ENCODE measurements around the gene PLD4. TPM values are rescaled to one million over a fixed set of nuclear protein-coding genes. Genes with fewer than 3 reads are reported as not detected.
A peak's percentile ranks its signal among the peaks of the same experiment; 100 is the strongest.
"Not testable (repeated sequence)": the region's sequence is repeated elsewhere in the genome, so short reads cannot be mapped to it uniquely, and the experiment has no call there.

PLD4 gene
- total RNA-seq, 1 donor from 2014 or later: not detected

DNA sequence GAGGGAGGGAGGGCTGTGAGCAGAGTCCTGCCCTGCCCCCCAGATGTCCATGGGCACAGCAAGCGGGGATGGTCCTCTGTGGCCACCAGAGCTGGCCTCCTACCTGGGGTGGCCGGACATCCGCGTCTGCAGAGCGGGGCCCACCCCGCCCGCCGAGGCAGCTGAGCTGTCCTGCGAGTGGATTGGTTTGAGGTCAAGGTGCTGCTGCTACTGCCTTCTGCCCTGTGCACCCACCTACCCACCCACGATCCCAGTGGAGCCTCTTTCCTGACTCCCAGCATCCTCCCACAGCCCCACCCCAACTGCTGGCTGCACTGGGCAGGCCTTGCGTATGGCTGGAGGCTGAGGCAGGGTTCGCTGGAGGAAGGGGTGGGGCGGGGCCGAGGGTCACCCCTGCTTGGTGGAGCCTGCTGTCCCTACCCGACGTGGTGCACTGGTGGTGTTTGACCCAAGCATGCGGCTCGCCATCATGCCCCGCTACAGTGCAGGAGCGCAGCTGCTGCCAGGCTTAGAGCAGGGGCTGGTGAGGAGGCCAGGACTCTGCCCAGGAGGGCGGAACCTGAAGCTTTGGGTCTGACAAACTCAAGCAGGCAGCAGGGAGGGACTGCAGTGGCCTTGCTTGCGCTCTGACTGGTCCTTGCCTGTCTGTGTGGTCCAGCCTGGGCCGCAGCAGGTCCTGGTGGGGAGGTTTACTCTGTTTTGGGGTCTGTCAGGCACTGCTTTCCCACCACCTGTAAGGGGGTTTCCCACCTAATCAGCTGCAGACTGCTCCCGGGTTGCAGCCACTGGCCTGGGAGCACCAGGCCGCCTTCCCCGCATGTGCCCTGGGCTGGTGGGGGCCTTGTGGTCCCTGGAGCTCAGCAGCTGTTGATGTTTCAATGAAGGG is 35.9 kb upstream of the PLD4 start:
- TF ChIP-seq, protein P1, sequence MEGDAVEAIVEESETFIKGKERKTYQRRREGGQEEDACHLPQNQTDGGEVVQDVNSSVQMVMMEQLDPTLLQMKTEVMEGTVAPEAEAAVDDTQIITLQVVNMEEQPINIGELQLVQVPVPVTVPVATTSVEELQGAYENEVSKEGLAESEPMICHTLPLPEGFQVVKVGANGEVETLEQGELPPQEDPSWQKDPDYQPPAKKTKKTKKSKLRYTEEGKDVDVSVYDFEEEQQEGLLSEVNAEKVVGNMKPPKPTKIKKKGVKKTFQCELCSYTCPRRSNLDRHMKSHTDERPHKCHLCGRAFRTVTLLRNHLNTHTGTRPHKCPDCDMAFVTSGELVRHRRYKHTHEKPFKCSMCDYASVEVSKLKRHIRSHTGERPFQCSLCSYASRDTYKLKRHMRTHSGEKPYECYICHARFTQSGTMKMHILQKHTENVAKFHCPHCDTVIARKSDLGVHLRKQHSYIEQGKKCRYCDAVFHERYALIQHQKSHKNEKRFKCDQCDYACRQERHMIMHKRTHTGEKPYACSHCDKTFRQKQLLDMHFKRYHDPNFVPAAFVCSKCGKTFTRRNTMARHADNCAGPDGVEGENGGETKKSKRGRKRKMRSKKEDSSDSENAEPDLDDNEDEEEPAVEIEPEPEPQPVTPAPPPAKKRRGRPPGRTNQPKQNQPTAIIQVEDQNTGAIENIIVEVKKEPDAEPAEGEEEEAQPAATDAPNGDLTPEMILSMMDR (IDR thresholded peaks at IDR 0.05): no peak
- Histone ChIP-seq H3K9me3 (no peaks in the 10 kb centered on the region), H3K4me3 (no peak overlapping the region), H3K36me3 (peaks cover 45 to 47% of the 10 kb centered on the region in 2 donors), H3K27ac (no peak overlapping the region), H3K4me1 (no peaks in the 10 kb centered on the region), H3K27me3 (no peaks in the 10 kb centered on the region)
- peak in 1 of 2 donors; percentile 62 for DNase-seq (ENCODE audit: low spot score in 2 of 2)
- intact Hi-C loops (cut with DNase I): no loop called here

DNA sequence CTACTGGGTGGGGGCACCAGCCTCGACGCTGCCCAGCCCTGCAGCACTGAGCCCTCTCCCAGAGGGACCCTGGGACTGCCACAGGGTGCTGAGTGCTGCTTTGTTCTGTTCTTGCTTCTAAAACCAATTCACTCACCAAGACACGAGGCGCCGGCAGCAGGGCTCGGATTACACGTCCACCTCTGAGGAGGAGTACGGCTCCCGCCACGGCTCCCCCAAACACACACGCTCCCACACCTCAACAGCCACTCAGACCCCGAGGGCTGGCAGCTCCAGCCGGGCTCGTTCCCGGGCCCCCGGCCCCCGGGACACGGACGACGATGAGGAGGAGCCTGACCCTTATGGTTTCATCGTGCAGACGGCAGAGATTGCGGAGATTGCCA is 35.3 kb upstream of the PLD4 start:
- peak in 1 of 2 donors; percentile 44 for DNase-seq (ENCODE audit: low spot score in 2 of 2)
- Histone ChIP-seq H3K4me1 (no peaks in the 10 kb centered on the region), H3K27me3 (no peaks in the 10 kb centered on the region), H3K9me3 (no peaks in the 10 kb centered on the region), H3K36me3 (peaks cover 41 to 45% of the 10 kb centered on the region in 2 donors), H3K4me3 (no peak overlapping the region), H3K27ac (no peak overlapping the region)
- TF ChIP-seq, protein P1 (IDR thresholded peaks at IDR 0.05): no peak
- intact Hi-C loops (cut with DNase I): no loop called here

DNA sequence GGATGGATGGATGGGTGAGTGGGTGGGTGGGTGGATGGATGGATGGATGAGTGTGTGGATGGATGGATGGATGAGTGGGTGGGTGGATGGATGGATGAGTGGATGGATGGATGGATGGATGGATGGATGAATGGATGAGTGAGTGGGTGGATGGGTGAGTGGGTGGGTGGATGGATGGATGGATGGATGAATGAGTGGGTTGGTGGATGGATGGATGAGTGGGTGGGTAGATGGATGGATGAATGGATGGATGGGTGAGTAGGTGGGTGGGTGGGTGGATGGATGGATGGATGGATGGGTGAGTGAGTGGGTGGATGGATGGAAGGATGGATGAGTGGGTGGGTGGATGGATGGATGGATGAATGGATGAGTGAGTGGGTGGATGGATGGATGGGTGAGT is 34.4 kb upstream of the PLD4 start:
- peaks cover 38 to 46% of the 10 kb centered on the region in 2 donors for H3K36me3 ChIP-seq
- H3K27ac ChIP-seq; H3K9me3 ChIP-seq; H3K4me1 ChIP-seq; DNase-seq (ENCODE audit: low spot score in 2 of 2); H3K27me3 ChIP-seq; H3K4me3 ChIP-seq; intact Hi-C loops (cut with DNase I): not testable (repeated sequence)

DNA sequence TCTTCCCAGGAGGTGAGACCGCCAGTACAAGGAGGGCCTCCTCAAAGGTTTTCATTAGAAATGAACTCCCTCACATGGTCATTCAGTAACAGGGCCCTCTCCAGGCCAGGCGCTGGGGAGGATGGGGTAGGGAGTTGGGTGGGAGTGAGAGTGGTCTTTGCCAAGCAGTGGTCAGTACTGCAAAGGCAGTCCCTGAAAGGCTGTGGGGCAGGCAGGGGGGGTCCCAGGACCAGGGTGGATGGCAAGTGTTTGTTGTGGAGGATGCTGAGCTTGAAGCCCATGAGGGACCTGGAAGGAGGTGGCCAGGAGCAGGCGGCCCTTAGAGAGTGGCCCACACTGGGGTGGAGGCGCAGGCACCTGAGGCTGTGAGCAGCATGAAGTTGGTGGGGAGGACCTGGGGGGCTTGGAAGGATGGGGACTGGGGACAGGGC is 33.5 kb upstream of the PLD4 start:
- H3K36me3 ChIP-seq: peaks cover 30 to 37% of the 10 kb centered on the region in 2 donors
- intact Hi-C loops (cut with DNase I): no loop called here

DNA sequence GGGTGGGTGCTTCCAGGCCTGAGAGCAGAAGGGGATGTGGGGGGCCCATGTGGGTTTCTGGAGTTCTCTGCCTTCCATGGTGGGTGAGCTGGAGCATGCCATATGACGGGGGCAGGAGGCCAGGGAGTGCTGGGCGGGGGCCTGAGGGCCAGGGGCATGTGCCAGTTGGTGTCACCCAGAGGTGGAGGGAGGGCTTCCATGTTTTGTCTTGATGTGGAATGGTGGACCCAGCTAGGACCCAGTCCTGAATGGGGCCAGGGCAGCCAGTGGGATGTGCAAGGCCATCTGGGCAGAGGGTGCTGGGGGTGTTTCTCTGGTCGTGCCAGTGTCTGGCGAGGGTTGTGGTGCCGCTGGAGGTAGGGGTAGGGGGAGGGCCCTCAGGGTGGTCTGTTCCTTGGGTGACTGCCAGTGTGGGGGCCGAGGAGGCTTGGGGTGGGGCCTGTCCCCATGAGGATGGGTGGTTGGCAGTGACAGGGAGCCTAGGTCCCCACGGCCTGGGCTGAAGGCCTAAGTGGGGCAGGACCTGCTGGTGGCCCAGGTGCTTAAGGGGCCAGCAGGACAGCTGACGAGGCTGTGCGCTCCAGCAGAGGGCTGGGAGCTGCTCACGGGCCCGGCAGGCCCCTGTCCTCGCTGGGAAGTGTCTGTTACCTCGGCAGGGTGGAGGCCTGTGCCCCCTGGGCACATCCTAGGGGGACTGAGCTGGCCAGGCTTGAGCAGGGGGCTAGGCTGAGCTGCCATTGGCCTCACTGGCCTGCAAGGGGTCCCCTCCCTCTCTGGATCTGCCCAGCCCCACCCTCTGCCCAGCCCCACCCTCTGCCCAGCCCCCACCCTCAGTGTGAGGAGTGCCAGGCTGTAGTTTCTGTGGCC is 32.8 kb upstream of the PLD4 start:
- Histone ChIP-seq H3K27ac (no peak overlapping the region), H3K27me3 (no peaks in the 10 kb centered on the region), H3K4me3 (no peak overlapping the region), H3K9me3 (no peaks in the 10 kb centered on the region), H3K36me3 (peaks cover 22 to 29% of the 10 kb centered on the region in 2 donors), H3K4me1 (no peaks in the 10 kb centered on the region)
- intact Hi-C loops (cut with DNase I): no loop called here
- TF ChIP-seq, protein P1 (IDR thresholded peaks at IDR 0.05): no peak
- DNase-seq (ENCODE audit: low spot score in 2 of 2): peak in 1 of 2 donors; percentile 60

More for the DNA sequence above, 33.5 kb upstream of the PLD4 start:
- no peak overlapping the region for H3K27ac ChIP-seq
- TF ChIP-seq, protein P1 (IDR thresholded peaks at IDR 0.05): no peak
- no peaks in the 10 kb centered on the region for H3K4me1 ChIP-seq
- no peaks in the 10 kb centered on the region for H3K27me3 ChIP-seq
- H3K4me3 ChIP-seq: no peak overlapping the region
- no peaks in the 10 kb centered on the region for H3K9me3 ChIP-seq
- DNase-seq (ENCODE audit: low spot score in 2 of 2): peak in 1 of 2 donors; percentile 58

All from ascending aorta (tissue), 2 donors.